Liver (tissue), 9 donors: Measurements from ENCODE around the gene DCTN1. TPM values are rescaled to one million over a fixed set of nuclear protein-coding genes. Genes with fewer than 3 reads are reported as not detected.

ENCODE experiments used
- DNase-seq: peaks from one replicate; pipeline ENCODE4 v3.0.0-alpha.2; 2017; ENCODE audit warnings: low spot score
- H3K27ac ChIP-seq, 2 donors: one replicate each; pipeline ENCODE4 v1.7.0; 2013; ENCODE audit warnings: inconsistent platforms in 2 of 2, low read length in 2 of 2, control low read depth in 1 of 2, low read depth in 1 of 2, mild to moderate bottlenecking in 1 of 2
- H3K27me3 ChIP-seq, 4 donors: one replicate each; pipeline versions ENCODE4 v1.6.1 to v1.7.0; 2013; ENCODE audit warnings: low read length in 3 of 4, inconsistent platforms in 1 of 4, mild to moderate bottlenecking in 1 of 4, moderate library complexity in 1 of 4; ENCODE audit not compliant: control insufficient read depth in 4 of 4, insufficient read depth in 4 of 4
- H3K36me3 ChIP-seq, 4 donors: one replicate each; pipeline versions ENCODE4 v1.6.1 to v1.7.0; 2013; ENCODE audit warnings: low read length in 3 of 4, mild to moderate bottlenecking in 3 of 4, low read depth in 1 of 4, moderate library complexity in 1 of 4; ENCODE audit not compliant: control insufficient read depth in 4 of 4, insufficient read depth in 3 of 4
- H3K4me1 ChIP-seq, 4 donors: one replicate each; pipeline versions ENCODE4 v1.6.1 to v1.7.0; 2013; ENCODE audit warnings: low read length in 3 of 4, mild to moderate bottlenecking in 3 of 4, moderate library complexity in 1 of 4; ENCODE audit not compliant: control insufficient read depth in 4 of 4, insufficient read depth in 4 of 4
- H3K4me3 ChIP-seq, 3 donors: one replicate each; pipeline versions ENCODE4 v1.6.1 to v1.7.0; 2013; ENCODE audit warnings: low read length in 3 of 3, control low read depth in 1 of 3, low read depth in 1 of 3, mild to moderate bottlenecking in 1 of 3
- H3K9ac ChIP-seq, 2 donors: one replicate each; pipeline ENCODE4 v1.7.0; 2013; ENCODE audit warnings: low read length in 2 of 2, mild to moderate bottlenecking in 2 of 2, moderate library complexity in 2 of 2, control low read depth in 1 of 2, low read depth in 1 of 2
- H3K9me3 ChIP-seq, 4 donors: one replicate each; pipeline versions ENCODE4 v1.6.1 to v1.7.0; 2013; ENCODE audit warnings: low read length in 3 of 4; ENCODE audit not compliant: control insufficient read depth in 4 of 4
- EGR1 ChIP-seq, 2 donors: IDR thresholded peaks; 2 replicates each; pipeline ENCODE4 v1.6.1; 2016 to 2018; ENCODE audit warnings: antibody characterized with exemption in 2 of 2, low read depth in 2 of 2
- FOXA1 ChIP-seq: IDR thresholded peaks from 2 replicates; pipeline ENCODE4 v1.6.1; 2016; ENCODE audit warnings: antibody characterized with exemption
- FOXA2 ChIP-seq: IDR thresholded peaks from 2 replicates; pipeline ENCODE4 v1.6.1; 2016; ENCODE audit warnings: antibody characterized with exemption
- HNF4A ChIP-seq, 2 donors: conservative IDR thresholded peaks; 2 replicates each; pipeline ENCODE4 v1.6.1; 2016; ENCODE audit warnings: antibody characterized with exemption in 2 of 2, mild to moderate bottlenecking in 2 of 2
- MAX ChIP-seq: IDR thresholded peaks from 2 replicates; pipeline ENCODE4 v1.6.1; 2016; ENCODE audit warnings: antibody characterized with exemption
- NR2F2 ChIP-seq: IDR thresholded peaks from 2 replicates; pipeline ENCODE4 v1.6.1; 2016; ENCODE audit warnings: antibody characterized with exemption
- RAD21 ChIP-seq, 2 donors: IDR thresholded peaks; 2 replicates each; pipeline ENCODE4 v1.6.1; 2016; ENCODE audit warnings: antibody characterized with exemption in 2 of 2, mild to moderate bottlenecking in 2 of 2
- REST ChIP-seq: IDR thresholded peaks from 2 replicates; pipeline ENCODE4 v1.6.1; 2016; ENCODE audit warnings: antibody characterized with exemption, mild to moderate bottlenecking
- RXRA ChIP-seq, 2 donors: IDR thresholded peaks; 2 replicates each; pipeline ENCODE4 v1.6.1; 2017 to 2018; ENCODE audit warnings: antibody characterized with exemption in 2 of 2, mild to moderate bottlenecking in 1 of 2
- SP1 ChIP-seq: IDR thresholded peaks from 2 replicates; pipeline ENCODE4 v1.6.1; 2018; ENCODE audit warnings: antibody characterized with exemption, mild to moderate bottlenecking
- TAF1 ChIP-seq: conservative IDR thresholded peaks from 2 replicates; pipeline ENCODE4 v1.6.1; 2016; ENCODE audit warnings: antibody characterized with exemption, mild to moderate bottlenecking
- WGBS: extraction: QIAGEN DNeasy Blood & Tissue Kit; methylation state at CpG from one replicate; pipeline ENCODE4 v1.1.7; 2013; 5-methylcytosine and 5-hydroxymethylcytosine counted together
- polyA plus RNA-seq, 2 donors: library from polyadenylated mRNA; stranded (reverse) in 1 of 2; unstranded in 1 of 2; fragments of 200-250 nt in 1 of 2; fragments of >200 nt in 1 of 2; fragmentation: Nextera tagmentation in 1 of 2; extraction: Ambion mirVana in 1 of 2; gene quantifications; one replicate each; pipeline versions ENCODE4 v1.2.1 to v1.2.3, GENCODE V29; 2013 to 2015
- total RNA-seq, 2 donors: library from RNA; depleted of rRNA; stranded (reverse); fragments of >200 nt; gene quantifications; one replicate each; pipeline ENCODE4 v1.2.3, GENCODE V29; 2014
- TF ChIP-seq, protein P1 (sequence below): IDR thresholded peaks from 2 replicates; pipeline ENCODE4 v1.6.1; 2016; ENCODE audit warnings: antibody characterized with exemption
- TF ChIP-seq, protein P2 (sequence below): fragments of 150-350 bp; IDR thresholded peaks from 2 replicates; pipeline ENCODE4 v1.5.1; 2017; ENCODE audit warnings: improper control_type of control experiment, low read depth, low read length; ENCODE audit not compliant: missing input control
- donor health status: healthy.
- donor health status: healthy.
- donor health status: healthy.
- donor health status: healthy.
- donor health status: healthy.

Gene DCTN1
- total and polyA plus RNA-seq, 4 donors, result 29.7 to 40.9 (median 33.5) TPM

DNA sequence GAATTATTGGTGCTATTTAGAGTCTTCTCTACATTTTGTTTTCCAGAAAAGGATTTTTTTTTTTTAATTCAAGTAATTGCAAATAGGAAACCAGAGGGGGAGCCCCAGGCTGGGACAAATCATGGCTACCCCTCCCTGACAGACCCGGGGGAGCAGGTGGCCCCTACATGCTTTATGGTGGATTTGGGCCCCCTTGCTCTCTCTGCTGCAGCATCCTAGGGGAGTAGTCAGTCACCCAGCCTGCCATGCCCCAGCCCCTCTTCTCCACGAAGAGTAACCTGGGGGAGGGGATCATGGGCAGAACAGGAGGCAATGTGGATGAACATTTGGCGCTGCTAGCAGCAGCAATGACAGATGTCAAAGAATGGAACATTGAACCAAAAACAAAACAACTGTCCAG lies 36.7 kb upstream of the DCTN1 start:
- TF ChIP-seq RAD21 (IDR thresholded peaks at IDR 0.05) (peak in 1 of 2 donors; percentile 13), EGR1 (IDR thresholded peaks at IDR 0.05; ENCODE audit: low read depth in 2 of 2) (no peak), REST (no peak), SP1 (no peak), RXRA (IDR thresholded peaks at IDR 0.05) (no peak)
- TF ChIP-seq, protein P1, sequence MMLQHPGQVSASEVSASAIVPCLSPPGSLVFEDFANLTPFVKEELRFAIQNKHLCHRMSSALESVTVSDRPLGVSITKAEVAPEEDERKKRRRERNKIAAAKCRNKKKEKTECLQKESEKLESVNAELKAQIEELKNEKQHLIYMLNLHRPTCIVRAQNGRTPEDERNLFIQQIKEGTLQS, result no peak
- TF ChIP-seq, protein P2, sequence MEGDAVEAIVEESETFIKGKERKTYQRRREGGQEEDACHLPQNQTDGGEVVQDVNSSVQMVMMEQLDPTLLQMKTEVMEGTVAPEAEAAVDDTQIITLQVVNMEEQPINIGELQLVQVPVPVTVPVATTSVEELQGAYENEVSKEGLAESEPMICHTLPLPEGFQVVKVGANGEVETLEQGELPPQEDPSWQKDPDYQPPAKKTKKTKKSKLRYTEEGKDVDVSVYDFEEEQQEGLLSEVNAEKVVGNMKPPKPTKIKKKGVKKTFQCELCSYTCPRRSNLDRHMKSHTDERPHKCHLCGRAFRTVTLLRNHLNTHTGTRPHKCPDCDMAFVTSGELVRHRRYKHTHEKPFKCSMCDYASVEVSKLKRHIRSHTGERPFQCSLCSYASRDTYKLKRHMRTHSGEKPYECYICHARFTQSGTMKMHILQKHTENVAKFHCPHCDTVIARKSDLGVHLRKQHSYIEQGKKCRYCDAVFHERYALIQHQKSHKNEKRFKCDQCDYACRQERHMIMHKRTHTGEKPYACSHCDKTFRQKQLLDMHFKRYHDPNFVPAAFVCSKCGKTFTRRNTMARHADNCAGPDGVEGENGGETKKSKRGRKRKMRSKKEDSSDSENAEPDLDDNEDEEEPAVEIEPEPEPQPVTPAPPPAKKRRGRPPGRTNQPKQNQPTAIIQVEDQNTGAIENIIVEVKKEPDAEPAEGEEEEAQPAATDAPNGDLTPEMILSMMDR, result no peak
- Histone ChIP-seq H3K4me1 (peaks cover 5 to 20% (median 16%) of the 10 kb centered on the region in 4 donors), H3K27me3 (peaks cover 0 to 7% (median 0%) of the 10 kb centered on the region in 4 donors), H3K27ac (no peak overlapping the region), H3K4me3 (no peak overlapping the region), H3K9ac (no peak overlapping the region), H3K9me3 (no peaks in the 10 kb centered on the region), H3K36me3 (no peaks in the 10 kb centered on the region)
- DNase-seq, result no peak
- 64% methylated on average over 3 of the region's 3 CpGs for WGBS

DNA sequence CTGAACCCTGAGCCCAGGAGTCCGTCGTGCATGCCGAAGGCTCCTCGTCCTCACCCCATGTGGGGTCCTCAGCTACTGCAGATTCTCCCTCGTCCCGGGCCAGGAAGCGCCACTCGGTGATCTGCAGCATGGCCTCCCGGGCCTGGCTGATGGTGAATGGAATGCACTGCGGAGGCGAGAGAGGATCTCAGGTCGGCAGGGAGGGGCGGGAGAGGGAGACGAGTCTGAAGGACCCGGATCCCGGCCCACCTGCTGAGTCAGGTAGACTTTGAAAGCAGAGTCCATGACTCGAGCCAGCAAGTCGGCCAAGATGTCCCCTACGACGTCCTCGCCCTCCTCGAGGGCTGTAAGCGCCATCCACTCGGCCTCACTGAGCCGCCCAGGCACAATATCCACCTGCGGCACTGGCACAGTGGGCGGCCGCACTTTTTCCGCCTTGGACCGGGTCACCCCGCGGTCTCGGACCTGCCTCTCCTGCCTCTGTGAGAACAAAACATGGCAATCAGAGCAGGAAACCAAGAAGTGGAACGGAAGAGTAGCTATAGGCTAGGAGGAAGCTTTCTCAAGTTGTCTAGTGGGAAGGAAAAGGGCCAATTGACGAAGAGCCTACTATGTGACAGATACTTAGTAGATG lies 35.8 kb upstream of the DCTN1 start:
- H3K9me3 ChIP-seq, result no peaks in the 10 kb centered on the region
- WGBS, result 49% methylated on average over 35 of the region's 35 CpGs
- peaks cover 0 to 7% (median 0%) of the 10 kb centered on the region in 4 donors for H3K27me3 ChIP-seq
- TF ChIP-seq FOXA1 (no peak), REST (no peak), MAX (no peak), TAF1 (no peak), NR2F2 (no peak), FOXA2 (no peak), HNF4A (conservative IDR thresholded peaks at IDR 0.05) (no peak), RAD21 (IDR thresholded peaks at IDR 0.05) (no peak)
- TF ChIP-seq, protein P2, result no peak
- H3K4me1 ChIP-seq, result peaks cover 0 to 13% (median 11%) of the 10 kb centered on the region in 4 donors
- no peaks in the 10 kb centered on the region for H3K36me3 ChIP-seq
- peak overlapping the region in 2 of 3 donors; percentile 4 to 39 for H3K4me3 ChIP-seq
- no peak overlapping the region for H3K27ac ChIP-seq
- H3K9ac ChIP-seq, result no peak overlapping the region
- DNase-seq, result no peak
